Measurements from ENCODE around the gene HSPA1B. TPM values are rescaled to one million over a fixed set of nuclear protein-coding genes. Genes with fewer than 3 reads are reported as not detected.

The HSPA1B gene
- polyA plus RNA-seq, 1 donor: 112 TPM

- DNase-seq: no peak
These were observed 50.2 kb downstream of the HSPA1B start for GRCh38 chr6:31877651-31878161.

GRCh38 chr6:31878222-31878621 is 50.7 kb downstream of the HSPA1B start:
- DNase-seq: no peak

GRCh38 chr6:31878726-31879125 is 51.2 kb downstream of the HSPA1B start, which contains the start of gene SLC44A4:
SLC44A4 (minus strand) TSS chr6:31878997; CDS start chr6:31878980, 17 bp downstream.
- DNase-seq: no peak

- DNase-seq: no peak
These were observed 51.6 kb downstream of the HSPA1B start for GRCh38 chr6:31879143-31879542.

Other genes starting within 250 kb of the HSPA1B start
- 0.91 TPM for gene LTB, start 245.3 kb upstream of the HSPA1B start, polyA plus RNA-seq (ENCODE audit: insufficient read length)
- 2.6 TPM for gene LST1, start 241.5 kb upstream of the HSPA1B start, polyA plus RNA-seq (ENCODE audit: insufficient read length)
- gene NCR3, start 234.7 kb upstream of the HSPA1B start, polyA plus RNA-seq (ENCODE audit: insufficient read length): not detected
- 60.5 TPM for gene AIF1, start 212.5 kb upstream of the HSPA1B start, polyA plus RNA-seq (ENCODE audit: insufficient read length)
- gene PRRC2A, start 207.0 kb upstream of the HSPA1B start, polyA plus RNA-seq (ENCODE audit: insufficient read length): 184 TPM
- 242 TPM for gene BAG6, start 175.1 kb upstream of the HSPA1B start, polyA plus RNA-seq (ENCODE audit: insufficient read length)
- gene APOM, start 171.8 kb upstream of the HSPA1B start, polyA plus RNA-seq (ENCODE audit: insufficient read length): 95.0 TPM
- 18.2 TPM for gene C6orf47, start 167.0 kb upstream of the HSPA1B start, polyA plus RNA-seq (ENCODE audit: insufficient read length)
- 27.5 TPM for gene GPANK1, start 162.7 kb upstream of the HSPA1B start, polyA plus RNA-seq (ENCODE audit: insufficient read length)
- 237 TPM for gene CSNK2B, start 161.7 kb upstream of the HSPA1B start, polyA plus RNA-seq (ENCODE audit: insufficient read length)
- gene LY6G5B, start 157.8 kb upstream of the HSPA1B start, polyA plus RNA-seq (ENCODE audit: insufficient read length): 31.1 TPM
- 2.7 TPM for gene LY6G5C, start 146.7 kb upstream of the HSPA1B start, polyA plus RNA-seq (ENCODE audit: insufficient read length)
- gene ABHD16A, start 124.4 kb upstream of the HSPA1B start, polyA plus RNA-seq (ENCODE audit: insufficient read length): 60.7 TPM
- gene LY6G6F, start 120.9 kb upstream of the HSPA1B start, polyA plus RNA-seq (ENCODE audit: insufficient read length): 0.32 TPM
- gene LY6G6D, start 112.4 kb upstream of the HSPA1B start, polyA plus RNA-seq (ENCODE audit: insufficient read length): not detected
- 1.1 TPM for gene LY6G6C, start 106.0 kb upstream of the HSPA1B start, polyA plus RNA-seq (ENCODE audit: insufficient read length)
- 1.7 TPM for gene MPIG6B, start 104.4 kb upstream of the HSPA1B start, polyA plus RNA-seq (ENCODE audit: insufficient read length)
- 148 TPM for gene DDAH2, start 98.4 kb upstream of the HSPA1B start, polyA plus RNA-seq (ENCODE audit: insufficient read length)
- 268 TPM for gene CLIC1, start 91.2 kb upstream of the HSPA1B start, polyA plus RNA-seq (ENCODE audit: insufficient read length)
- 62.2 TPM for gene MSH5, start 87.7 kb upstream of the HSPA1B start, polyA plus RNA-seq (ENCODE audit: insufficient read length)
- gene SAPCD1, start 65.1 kb upstream of the HSPA1B start, polyA plus RNA-seq (ENCODE audit: insufficient read length): 16.0 TPM
- 8.5 TPM for gene VWA7, start 50.4 kb upstream of the HSPA1B start, polyA plus RNA-seq (ENCODE audit: insufficient read length)
- 69.7 TPM for gene VARS1, start 32.0 kb upstream of the HSPA1B start, polyA plus RNA-seq (ENCODE audit: insufficient read length)
- gene LSM2, start 20.8 kb upstream of the HSPA1B start, polyA plus RNA-seq (ENCODE audit: insufficient read length): 71.7 TPM
- gene HSPA1L, start 12.5 kb upstream of the HSPA1B start, polyA plus RNA-seq (ENCODE audit: insufficient read length): 3.8 TPM
- gene HSPA1A, start 12.2 kb upstream of the HSPA1B start, polyA plus RNA-seq (ENCODE audit: insufficient read length): 72.3 TPM
- 66.3 TPM for gene NEU1, start 35.1 kb downstream of the HSPA1B start, polyA plus RNA-seq (ENCODE audit: insufficient read length)
- gene SLC44A4, start 51.3 kb downstream of the HSPA1B start, polyA plus RNA-seq (ENCODE audit: insufficient read length): 52.6 TPM
- 84.3 TPM for gene EHMT2, start 70.0 kb downstream of the HSPA1B start, polyA plus RNA-seq (ENCODE audit: insufficient read length)
- gene ZBTB12, start 74.3 kb downstream of the HSPA1B start, polyA plus RNA-seq (ENCODE audit: insufficient read length): 23.1 TPM
- 3.9 TPM for gene C2, start 100.0 kb downstream of the HSPA1B start, polyA plus RNA-seq (ENCODE audit: insufficient read length)
- 10.7 TPM for gene CFB, start 118.4 kb downstream of the HSPA1B start, polyA plus RNA-seq (ENCODE audit: insufficient read length)
- 89.9 TPM for gene NELFE, start 131.2 kb downstream of the HSPA1B start, polyA plus RNA-seq (ENCODE audit: insufficient read length)
- gene SKIC2, start 131.4 kb downstream of the HSPA1B start, polyA plus RNA-seq (ENCODE audit: insufficient read length): 60.8 TPM
- 29.4 TPM for gene DXO, start 144.4 kb downstream of the HSPA1B start, polyA plus RNA-seq (ENCODE audit: insufficient read length)
- 17.0 TPM for gene C4A, start 154.3 kb downstream of the HSPA1B start, polyA plus RNA-seq (ENCODE audit: insufficient read length)
- gene C4B, start 187.1 kb downstream of the HSPA1B start, polyA plus RNA-seq (ENCODE audit: insufficient read length): 22.3 TPM
- gene CYP21A2, start 210.7 kb downstream of the HSPA1B start, polyA plus RNA-seq (ENCODE audit: insufficient read length): 0.55 TPM

All from left kidney (tissue), 2 donors.